Stimulated activated CD4-positive, alpha-beta T cell treated with anti-CD3 and anti-CD28 coated beads, Interleukin-1b, Interleukin-23, amount 100 ng/mL, for 1 hour (primary cell): ENCODE results near the gene RPL22.

Experiments used
- DNase-seq, 2 donors: peaks; one replicate each; pipeline ENCODE4 v3.0.0-alpha.2; 2020; ENCODE audit warnings: low read depth in 2 of 2

RPL22 gene

DNA sequence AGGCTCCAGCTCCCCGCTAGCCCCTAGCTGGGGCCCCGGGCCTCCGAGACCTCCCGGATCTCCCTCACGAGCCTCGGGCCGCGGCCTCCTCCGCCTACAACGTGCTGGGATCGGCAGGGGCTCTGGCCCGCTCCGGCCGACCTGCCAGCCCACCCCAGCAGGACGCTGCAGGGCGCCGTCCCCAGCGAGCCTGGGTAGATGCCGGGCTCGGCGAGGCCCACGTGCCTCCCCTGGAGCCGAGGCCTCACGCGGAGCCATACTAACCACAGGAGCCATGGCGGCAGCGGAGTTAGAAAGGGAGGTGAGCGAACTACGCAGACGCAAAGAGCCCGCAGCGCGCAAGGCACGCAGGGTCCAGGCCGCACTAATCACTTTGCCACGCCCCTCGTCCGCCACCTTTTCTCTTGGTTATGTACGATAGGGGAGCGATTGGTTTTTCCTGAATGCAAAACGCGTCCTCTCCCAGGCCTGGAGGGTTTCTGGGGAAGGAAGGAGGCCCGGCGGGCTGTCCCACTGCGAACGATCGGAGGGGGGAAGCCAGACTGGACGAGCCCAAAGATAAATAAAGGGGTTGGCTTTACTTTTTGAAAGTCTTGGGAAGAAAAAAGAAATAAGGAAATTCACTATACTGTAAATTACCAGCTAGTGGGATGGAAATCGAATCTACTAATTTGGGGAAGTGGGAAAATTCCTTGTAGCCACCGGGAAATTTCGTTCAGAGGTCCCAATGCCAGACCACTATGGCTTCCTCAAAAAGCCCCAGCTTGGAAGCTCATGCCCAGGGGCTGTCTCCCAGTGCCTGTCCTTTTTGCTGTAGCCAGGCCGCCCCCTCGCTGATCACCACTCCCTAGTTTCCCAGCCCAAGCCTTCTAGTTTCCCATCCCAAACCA, at the start of gene RPL22:
Gene RPL22, minus strand, starts transcription at position 298 of the 890 bp plus-strand sequence. Its CDS starts 22 bp downstream, at position 276.
- peak; percentile 91 to 93 for DNase-seq

DNA sequence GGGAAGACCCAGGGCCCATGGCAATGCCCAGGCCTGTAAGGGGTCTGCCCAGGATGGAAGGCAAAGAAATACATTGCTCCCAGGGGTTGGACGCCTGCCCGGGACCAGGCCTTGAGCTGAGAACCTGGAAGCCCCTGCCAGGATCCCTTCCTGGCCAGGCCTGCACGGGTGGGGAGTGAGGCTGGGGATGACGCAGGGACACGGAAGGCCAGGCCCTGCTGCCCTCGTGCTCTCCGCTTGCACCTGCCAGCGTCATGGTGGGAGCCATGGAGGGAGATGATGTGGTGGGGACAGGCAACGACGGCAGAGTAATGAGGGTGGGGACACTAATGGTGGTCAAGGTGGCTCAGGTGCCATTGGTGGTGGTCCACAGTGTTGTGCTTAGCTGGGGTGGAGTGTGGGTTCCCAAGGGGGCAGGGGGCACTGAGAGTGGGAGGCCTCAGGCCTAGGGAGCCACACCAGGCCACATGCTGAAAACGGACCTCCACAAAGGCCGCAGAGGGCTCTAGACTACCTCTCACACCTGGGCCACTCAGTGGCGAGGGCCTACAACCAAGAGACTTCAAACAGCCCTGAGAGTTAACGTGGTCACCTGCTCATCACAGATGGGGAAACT, 48.9 kb upstream of the RPL22 start:
- no peak for DNase-seq

DNA sequence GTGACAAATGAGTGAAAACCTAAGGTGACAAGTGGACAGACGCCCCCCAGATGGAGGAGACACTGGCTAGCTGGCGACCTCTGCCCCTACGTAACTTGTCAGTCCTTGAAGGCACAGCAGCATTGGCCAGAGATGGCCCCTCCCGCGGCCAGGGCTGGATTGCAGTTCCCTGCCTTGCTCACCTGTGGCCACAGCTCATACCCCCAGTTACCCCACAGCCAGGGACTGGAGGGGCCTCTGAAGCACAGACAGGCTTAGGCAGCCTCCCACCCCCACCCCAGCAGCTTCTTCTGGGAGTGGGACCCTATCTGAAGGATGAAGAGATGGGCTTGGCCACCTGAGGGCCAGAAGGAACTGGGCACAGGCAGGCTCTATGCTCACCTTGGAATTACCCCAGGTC, 48.3 kb upstream of the RPL22 start:
- DNase-seq, result no peak

DNA sequence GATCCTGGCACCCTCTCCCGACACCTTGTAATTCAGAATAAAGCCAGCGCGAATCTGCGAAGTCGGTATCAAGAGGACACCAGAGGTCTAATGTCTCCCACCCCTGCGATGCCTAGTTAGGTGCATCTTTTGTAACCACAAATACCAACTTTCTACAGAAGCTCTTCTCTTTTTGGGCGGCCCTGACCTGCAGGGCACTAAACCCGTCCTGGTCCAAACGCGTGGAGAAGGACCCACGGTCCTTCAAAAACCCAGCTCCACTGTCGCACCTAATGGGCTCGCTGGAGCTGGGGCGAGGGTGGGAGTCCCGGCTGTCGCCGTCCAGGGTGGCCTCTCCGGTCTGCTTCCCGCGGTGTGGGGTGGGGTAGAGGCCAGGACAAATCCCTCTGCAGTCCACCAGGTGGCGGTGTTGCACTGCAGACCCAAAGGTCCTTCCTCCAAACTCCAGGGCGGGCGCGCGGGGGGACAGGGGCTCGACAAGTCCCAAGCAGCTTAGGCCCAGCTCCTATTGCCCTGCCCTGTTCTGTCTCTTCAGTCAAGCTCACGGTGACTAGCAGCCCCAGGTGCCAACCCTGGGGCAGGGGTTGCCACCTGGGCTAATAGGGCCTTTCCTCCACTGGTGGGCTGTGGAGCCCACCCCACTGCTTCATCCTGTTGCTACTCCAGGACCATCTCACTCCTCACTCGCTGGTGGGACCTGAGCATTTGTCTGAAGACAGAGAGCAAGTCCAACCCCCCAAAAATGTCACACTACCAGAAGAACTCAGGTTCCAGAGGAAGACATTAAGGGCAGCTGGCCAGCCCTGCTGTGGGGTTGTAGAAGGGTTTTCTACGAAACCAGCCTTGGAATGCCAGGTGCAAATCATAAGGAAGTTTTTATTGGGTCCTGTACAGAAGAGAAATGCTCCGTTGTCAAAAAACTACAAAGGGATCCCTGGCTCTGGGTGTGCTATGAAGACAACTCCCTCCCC, 47.4 kb upstream of the RPL22 start:
- peak; percentile 58 to 69 for DNase-seq

DNA sequence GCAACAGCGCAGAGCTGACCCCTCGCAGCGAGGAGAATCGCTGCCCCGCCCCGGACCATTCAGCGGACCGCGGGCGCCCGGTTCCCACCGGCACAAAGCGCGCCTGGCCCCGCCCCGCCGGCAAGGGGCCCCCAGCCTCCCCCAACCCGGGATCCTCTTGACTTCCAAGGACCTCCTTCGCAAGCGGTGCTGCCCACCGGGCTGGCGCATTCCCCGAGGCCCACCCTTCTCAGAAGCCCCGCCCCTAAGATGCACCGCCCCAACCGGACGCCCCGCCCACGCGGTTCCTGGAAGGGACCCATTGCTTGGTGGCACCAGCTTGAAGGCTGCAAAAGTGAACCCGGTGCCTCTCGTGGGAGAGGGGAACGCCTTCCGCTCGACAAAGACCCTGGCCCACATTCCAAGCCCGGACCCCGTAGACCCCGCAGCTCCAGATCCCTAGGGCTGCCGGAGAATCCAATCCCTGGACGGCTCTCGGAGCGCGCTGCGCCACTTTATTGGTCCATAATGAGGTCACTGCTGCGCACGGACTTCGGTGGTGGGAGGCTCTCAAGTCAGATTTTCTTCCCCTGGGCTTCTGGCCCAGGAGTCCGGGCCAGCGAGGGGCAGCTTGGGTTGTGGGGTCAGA, 46.6 kb upstream of the RPL22 start:
- no peak for DNase-seq

DNA sequence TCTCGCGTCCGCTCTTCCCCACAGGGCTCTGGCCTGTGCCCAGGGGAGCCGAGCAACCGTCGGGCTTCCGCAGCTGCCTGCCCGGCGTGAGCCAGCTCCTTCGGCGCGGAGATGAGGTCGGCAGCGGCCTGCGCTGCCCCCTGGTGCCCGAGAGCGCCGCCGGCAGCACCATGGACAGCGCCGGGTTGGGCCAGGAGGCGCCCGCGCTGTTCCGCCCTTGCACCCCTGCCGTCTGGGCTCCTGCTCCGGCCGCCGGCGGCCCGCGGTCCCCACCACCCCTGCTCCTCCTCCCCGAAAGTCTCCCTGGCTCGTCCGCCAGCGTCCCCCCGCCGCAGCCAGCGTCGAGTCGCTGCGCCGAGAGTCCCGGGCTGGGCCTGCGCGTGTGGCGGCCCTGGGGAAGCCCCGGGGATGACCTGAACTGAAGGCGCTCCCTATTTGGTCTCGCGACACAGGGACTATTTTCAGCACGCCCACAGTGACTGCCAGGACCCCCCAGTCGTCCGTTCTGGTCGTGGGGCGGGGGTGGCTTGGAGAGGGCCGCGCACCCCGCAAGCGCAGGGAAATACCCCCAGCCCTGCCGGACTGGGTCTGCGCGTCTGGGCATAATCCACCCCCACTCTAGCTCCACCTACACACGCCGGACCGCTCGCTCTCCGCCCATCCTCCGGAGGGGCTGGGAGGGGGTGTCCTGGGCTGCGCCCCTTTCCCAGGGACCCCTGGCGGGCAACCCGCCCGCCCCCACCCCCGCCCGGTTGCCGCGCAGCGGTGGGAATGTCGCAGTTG, 45.9 kb upstream of the RPL22 start:
- DNase-seq, result peak; percentile 42 to 64

DNA sequence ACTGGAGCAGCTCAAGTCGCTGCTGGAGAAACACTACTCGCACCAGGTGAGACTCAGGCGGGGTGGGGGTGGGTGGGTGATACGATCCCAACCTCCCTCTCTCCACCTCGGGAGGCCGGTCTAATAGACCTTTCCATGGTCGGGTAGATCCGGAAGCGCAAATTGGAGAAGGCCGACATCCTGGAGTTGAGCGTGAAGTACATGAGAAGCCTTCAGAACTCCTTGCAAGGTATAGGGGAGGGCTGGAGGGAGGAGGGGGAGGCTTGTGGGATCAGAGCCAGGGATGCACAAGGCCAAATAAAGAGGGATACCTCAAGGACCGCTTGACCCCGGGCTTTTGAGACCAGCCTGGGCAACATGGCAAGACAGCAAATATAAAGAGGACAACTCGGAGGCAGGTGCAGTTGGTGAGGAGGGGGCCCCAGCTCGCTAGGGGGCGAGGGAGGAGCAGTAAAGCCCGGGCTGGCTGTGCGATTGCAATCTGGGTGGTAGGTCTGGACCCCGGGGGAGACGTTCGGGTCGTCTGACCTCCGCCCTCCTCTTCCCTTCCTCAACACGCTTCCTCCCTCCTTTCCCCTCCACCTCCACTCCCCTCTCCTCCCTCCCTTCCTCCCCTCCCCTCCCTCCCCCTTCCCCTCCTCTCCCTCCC, 45.1 kb upstream of the RPL22 start:
- DNase-seq, result no peak

DNA sequence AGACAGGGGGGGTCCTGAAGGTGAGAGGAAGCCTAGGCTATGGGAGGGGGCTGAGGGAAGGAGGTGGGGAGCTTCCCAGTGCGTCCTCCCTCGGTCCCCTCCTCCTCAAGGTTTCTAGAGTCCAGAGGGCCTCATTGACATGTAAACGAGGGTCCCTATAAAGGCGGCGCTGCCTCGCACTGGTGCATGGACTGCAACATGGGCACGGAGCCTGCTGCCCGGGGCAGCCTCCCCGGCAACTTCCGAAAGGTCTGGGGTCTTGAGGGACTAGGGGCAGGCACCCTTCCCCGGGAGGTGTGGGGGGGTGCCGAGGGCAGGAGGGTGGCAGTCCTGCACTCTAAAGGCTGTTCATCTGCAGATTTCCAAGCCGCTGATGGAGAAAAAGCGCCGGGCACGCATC, 44.6 kb upstream of the RPL22 start, which contains the start of gene HES3:
Gene HES3, plus strand, starts transcription at position 187 of the 400 bp plus-strand sequence. Its CDS starts 187 bp downstream, at position 374.
- no peak for DNase-seq

DNA sequence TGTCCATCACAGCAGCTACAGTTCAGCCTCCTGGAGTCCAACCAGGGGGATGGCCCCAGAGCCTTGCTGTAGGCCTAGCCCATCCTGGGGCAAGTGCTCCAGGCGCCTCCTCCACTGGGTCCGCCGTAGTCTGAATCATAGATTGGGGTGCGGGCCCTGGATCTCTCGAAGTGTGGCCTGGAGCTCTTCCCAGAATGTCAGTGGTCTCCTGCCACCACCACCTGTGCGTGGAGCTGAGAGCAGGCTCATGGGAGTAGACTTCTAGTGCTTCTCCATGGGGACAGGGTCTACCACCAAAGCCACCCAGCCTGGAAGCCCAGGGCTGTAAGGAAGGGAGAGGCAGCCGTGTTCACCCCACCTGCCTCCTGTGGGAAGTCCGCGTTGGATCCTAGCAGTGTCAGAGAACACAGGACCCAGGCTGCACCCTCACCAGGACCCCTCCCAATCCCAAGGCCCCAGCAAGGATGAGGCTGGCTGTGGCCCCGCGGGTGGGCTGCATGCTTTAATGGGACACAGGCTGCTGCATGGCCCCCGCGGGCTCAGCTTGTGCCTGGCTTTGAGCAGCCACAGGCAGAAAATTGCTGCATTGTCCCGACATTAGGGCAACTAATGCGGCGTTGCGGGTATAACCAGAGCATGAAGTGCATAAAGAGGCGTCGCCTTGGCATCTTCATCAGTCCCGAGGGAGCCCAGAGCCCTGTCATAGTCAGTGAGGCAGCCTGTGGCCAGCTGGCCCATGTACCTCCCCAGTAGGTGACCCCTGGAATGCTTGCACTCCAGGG, 43.8 kb upstream of the RPL22 start:
- no peak for DNase-seq

DNA sequence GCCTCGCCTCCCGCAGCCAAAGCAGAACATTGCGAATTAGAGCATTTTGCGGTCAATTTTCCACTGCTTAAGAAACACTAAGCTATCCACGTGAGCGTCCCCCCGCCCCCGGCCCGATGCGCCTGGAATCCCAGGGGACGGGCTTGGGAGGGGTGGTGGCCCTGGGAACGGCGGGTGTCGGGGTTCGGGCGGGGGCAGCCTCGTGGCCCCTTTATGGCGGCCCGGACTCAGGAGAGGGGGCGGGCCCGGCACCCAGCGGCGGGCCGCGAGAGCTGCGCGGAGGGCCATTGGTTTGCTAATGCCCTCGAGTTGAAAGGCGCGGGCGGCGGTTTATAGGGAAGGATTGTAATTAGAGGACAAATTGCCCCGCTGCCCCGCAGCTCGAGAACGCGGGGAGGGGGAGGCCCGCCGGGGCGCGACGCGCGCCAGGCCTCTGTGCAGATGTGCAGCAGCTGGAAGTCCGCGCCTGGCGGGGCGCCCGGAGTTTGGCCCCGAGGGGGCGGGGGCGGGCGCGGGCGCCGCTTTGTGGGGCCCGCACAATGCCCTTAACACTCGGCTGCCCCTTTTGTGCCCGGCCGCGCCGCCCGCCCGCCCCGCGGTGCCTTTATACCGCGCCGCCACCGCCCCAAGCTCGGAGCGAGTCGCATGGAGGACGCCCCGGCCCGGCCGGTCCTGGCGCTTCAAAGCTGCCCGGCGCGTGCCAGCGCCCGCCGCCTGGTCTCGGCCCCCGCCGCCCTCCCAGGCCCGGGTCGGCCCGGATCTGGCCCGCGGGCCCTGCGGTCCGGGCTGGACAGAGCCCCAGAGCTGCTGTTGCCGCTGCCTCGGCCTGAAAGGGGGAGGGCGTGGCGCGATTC, 42.7 kb upstream of the RPL22 start:
- no peak for DNase-seq

DNA sequence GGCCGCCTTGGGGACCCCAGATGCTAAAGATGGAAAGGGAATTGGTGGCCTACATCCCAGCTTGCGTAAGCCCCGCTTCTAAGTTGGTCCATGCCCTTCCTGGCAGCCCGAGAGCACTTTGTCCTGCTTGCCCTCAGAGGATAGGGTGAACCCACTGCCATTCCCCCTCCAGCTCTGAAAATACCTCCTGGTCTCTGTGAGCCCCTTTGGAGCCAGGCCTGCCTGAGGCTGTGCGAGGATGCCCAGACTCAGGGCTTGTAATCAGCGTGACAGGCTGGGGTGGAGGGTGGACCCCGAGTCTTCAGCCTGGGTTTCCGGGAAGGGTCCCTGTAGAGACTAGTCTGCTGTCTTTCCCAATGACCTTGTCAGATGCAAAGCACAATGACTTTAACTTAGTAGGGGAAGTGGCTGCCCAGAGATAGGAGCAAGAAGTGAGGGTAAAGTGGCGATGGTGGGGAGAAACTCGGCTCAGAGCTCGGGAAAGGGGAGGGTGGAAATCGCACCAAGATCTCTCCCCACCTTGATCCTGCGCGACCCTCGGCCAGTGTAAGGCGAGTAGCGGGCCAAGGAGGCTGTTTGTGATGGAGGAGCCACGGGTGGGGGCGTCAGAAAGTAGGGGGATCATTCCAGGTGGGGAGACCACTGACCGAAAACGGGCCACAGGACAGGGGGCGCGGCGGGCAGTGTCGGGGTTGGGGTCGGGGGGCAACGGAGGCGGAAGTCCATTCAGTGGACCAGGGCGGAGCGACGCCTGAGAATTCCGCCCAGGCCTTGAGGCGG, 41.9 kb upstream of the RPL22 start:
- no peak for DNase-seq

DNA sequence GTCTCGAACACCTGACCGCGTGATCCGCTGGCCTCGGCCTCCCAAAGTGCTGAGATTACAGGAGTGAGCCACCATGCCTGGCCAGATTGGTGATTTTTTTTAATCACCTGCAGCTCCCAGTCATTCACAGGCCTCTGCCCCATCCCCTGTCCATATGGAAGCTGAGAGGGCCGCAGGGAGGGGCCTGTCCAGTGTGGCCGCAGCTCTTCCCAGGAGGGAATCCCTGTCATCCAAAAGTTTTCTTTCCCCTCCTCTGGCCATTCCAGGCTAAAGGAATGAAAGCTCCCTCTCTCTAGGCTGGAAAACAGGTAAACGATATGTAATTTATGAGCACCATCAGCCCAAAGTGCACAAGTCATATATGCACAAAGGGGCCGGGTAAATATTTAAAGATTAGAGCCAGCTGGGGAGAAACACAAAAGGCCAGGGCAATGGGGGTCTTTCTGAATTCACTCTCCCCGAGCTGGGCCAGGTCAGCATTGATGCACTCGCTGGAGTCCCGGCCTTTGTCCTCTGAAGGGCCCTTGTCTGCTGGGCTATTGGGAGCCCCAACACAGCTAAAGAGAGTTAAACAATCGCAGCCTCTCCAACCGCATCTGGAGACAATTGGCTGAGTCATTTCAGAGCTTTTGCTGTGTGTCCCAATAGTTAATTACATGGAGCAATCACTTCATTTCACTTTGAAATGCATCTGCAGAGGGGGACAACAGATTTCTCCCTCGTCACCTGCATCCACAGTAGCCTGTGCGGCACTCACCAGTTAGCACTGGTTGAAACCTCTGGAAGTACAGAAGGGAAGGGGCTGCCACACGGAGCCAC, 40.8 kb upstream of the RPL22 start:
- DNase-seq, result no peak

DNA sequence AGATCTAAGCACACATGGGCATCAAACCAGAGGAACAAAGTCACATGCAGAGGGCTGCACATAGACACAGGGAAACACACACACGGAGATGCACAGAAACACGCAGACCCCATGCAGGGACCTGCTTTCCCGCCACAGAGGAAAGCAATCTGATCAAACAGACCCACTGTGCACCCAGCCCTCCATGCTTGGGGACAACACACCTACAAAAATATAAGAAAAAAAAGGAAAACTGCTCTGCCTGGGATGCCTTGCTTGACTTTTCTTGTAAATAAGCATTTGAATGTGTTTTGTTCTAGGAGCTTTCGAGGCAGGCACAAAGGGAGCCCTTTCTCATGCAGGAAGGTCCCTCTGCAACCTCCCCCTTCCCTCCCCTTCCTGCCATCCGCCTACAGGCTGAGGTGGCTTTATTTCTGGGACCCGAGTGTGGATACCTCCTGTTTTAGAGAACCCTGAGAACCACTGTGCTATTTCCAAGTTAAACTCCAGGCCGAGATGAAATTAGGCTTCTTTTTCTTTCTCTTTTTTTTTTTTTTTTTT, 39.9 kb upstream of the RPL22 start:
- no peak for DNase-seq

DNA sequence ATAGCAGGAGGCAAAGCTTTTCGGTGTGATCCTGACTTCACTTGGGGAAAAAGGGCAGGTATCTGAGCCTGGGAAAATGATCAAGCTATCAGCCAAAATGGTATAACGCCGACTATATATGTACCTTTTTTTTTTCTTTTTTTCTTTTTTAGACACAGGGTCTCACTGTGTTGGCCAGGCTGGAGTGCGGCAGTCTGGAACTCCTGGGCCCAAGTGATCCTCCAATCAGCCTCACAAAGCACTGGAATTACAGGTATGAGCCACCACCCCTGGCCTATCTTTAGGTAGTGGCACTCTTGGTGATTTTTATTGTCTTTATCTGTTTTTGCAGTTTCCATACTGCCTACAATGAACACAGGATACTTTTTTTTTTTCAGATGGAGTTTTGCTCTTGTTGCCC, 37.7 kb upstream of the RPL22 start:
- DNase-seq, result no peak

DNA sequence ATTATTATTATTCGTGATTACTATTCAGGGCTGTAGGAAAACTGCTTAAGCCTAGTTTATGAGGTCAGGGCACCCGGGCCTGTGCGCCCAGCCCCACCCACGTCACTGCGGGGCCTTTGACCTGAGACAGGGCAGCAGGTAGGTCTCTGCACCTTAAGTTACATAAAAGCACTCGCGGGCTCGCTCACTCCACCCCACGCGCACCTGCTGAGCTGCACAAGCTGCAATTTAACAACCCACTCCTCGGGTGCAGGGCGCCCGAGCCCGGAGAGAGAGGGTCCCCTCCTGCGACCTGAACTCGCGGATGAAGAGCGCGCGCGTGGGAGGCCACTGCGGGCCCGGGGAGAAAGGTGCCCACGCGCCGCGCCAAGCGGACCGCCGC, 35.9 kb upstream of the RPL22 start:
- no peak for DNase-seq

DNA sequence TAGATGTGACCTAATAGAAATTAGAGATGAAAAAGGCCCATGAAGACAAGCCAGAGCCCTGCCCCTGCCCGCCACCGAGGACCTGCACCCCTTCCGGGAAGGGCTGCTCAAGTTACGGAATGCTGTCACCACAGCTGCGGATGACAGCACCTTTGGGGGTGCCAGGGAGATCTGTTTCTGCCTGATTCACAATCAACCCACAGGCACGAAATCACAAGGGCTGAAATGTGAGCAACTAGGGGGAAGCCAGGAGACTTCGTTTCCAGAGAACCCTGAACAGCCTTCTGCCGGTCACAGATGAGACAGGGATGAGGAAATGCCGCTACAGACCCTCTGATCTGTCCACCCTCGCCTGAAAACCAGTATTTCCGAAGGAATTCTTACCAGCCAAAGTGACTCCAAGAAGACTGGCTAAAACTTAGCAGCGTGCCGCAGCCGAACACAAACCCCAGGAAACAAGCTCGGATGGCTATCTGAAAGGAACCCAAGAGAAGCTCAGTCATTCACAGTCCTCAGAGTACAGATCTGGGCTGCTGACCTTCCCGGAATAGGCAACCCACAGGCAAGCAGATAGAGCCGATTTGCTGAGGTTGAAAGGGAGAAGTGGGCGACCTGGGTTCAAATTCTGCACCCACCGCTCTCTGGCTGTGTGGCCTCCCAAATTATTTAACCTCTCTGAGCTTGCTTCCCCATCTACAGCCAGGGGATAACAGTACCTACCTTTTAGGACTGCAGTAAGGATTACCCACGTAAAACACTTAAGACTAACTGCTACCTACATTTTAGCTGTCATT, 35.3 kb upstream of the RPL22 start:
- DNase-seq, result no peak
